Measurements from ENCODE around the gene APOBR.
"Not testable (repeated sequence)": the region's sequence is repeated elsewhere in the genome, so short reads cannot be mapped to it uniquely, and the experiment has no call there.

The APOBR gene

DNA sequence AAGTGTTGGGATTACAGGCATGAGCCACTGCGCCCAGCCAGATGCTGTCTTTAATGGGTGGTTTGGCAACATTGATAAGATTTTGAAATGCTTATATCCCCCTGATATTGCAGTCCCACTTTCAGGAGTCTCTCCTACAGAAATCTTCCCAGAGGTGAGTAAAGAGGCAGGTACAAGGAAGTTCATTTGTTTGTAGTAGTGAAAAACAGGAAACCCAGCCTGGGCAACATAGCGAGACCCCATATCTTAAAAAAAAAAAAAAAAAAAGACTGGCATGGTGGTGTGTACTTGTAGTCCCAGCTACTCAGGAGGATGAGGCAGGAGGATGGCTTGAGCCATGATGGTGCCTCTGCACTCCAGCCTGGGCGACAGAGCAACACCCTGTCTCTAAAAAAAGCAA lies 50.6 kb downstream of the APOBR start:
- no peak for ATAC-seq (replicated peaks)

GRCh38 chr16:28545964-28546363 lies 51.5 kb downstream of the APOBR start:
- H3K4me3 Mint-ChIP-seq; ATAC-seq (replicated peaks); H3K36me3 Mint-ChIP-seq; H3K9me3 Mint-ChIP-seq; DNase-seq; H3K27ac Mint-ChIP-seq: not testable (repeated sequence)
- Mint-ChIP-seq H3K27me3 (peaks cover 8 to 26% of the 10 kb centered on the region in 2 donors), H3K4me1 (peaks cover 9 to 16% of the 10 kb centered on the region in 2 donors)

More for the DNA sequence above, 50.6 kb downstream of the APOBR start:
- Mint-ChIP-seq H3K27ac (no peak overlapping the region), H3K4me3 (no peak overlapping the region), H3K27me3 (peaks cover 8 to 26% of the 10 kb centered on the region in 2 donors), H3K9me3 (no peaks in the 10 kb centered on the region), H3K4me1 (peaks cover 9 to 16% of the 10 kb centered on the region in 2 donors), H3K36me3 (no peaks in the 10 kb centered on the region)
- no peak for DNase-seq

GRCh38 chr16:28546626-28547025 lies 52.2 kb downstream of the APOBR start:
- H3K36me3 Mint-ChIP-seq, result no peaks in the 10 kb centered on the region

GRCh38 chr16:28548306-28548802 lies 53.9 kb downstream of the APOBR start:
- Mint-ChIP-seq H3K4me3 (no peak overlapping the region), H3K27me3 (peaks cover 8 to 16% of the 10 kb centered on the region in 2 donors), H3K36me3 (no peaks in the 10 kb centered on the region), H3K9me3 (no peaks in the 10 kb centered on the region), H3K27ac (no peak overlapping the region), H3K4me1 (peaks cover 3 to 15% of the 10 kb centered on the region in 2 donors)
- ATAC-seq (replicated peaks) (no peak), DNase-seq (no peak)

More at GRCh38 chr16:28546626-28547025, 52.2 kb downstream of the APOBR start:
- no peak overlapping the region for H3K4me3 Mint-ChIP-seq
- peaks cover 9 to 16% of the 10 kb centered on the region in 2 donors for H3K4me1 Mint-ChIP-seq
- no peaks in the 10 kb centered on the region for H3K9me3 Mint-ChIP-seq
- DNase-seq, result no peak
- H3K27ac Mint-ChIP-seq, result no peak overlapping the region
- H3K27me3 Mint-ChIP-seq, result peaks cover 8 to 26% of the 10 kb centered on the region in 2 donors
- no peak for ATAC-seq (replicated peaks)

Measured in stimulated activated naive B cell treated with anti-CD40 and anti-IgM and Interleukin-4, amounts not matched to agents 10 μg/mL and 1 μg/mL and 100 μg/mL, for 72 hours (primary cell).